Astrocyte of the spinal cord (primary cell): ENCODE measurements around the gene CYB561A3.

ENCODE experiments used
- DNase-seq: peaks from one replicate; pipeline ENCODE4 v3.0.0; 2011; ENCODE audit warnings: low read depth, low spot score
- H3K4me3 ChIP-seq: 2 replicates; pipeline ENCODE4 v1.5.1; 2011; ENCODE audit warnings: low read depth, mild to moderate bottlenecking, low read length, moderate library complexity
- CTCF ChIP-seq: IDR thresholded peaks from 2 replicates; pipeline ENCODE4 v1.5.1; 2012; ENCODE audit warnings: low read depth, mild to moderate bottlenecking, low read length, inconsistent platforms
- in situ Hi-C: cut with HindIII; loops from 2 replicates; pipeline ENCODE4 v1.10.0; 2017; ENCODE audit warnings: low sequenced_read_pairs

The CYB561A3 gene

GRCh38 chr11:61353131-61354067 lies 8.3 kb downstream of the CYB561A3 start:
- in situ Hi-C loops: no loop called here
- no peak for TF ChIP-seq CTCF
- no peak overlapping the region for H3K4me3 ChIP-seq
- no peak for DNase-seq

- H3K4me3 ChIP-seq: no peak overlapping the region
- no peak for TF ChIP-seq CTCF
- in situ Hi-C loops: no loop called here
- no peak for DNase-seq
Measured at GRCh38 chr11:61352038-61352437, 9.6 kb downstream of the CYB561A3 start.

GRCh38 chr11:61350803-61351202 lies 10.9 kb downstream of the CYB561A3 start:
- no peak for TF ChIP-seq CTCF
- in situ Hi-C loops: no loop called here
- H3K4me3 ChIP-seq: no peak overlapping the region
- no peak for DNase-seq

- no peak overlapping the region for H3K4me3 ChIP-seq
- DNase-seq: no peak
- in situ Hi-C loops: no loop called here
- TF ChIP-seq CTCF: no peak
Measured at GRCh38 chr11:61350336-61350735, 11.3 kb downstream of the CYB561A3 start.

GRCh38 chr11:61349916-61350315 lies 11.8 kb downstream of the CYB561A3 start:
- no peak for DNase-seq
- in situ Hi-C loops: no loop called here
- no peak overlapping the region for H3K4me3 ChIP-seq
- no peak for TF ChIP-seq CTCF

GRCh38 chr11:61349189-61349751 lies 12.4 kb downstream of the CYB561A3 start:
- DNase-seq: no peak
- in situ Hi-C loops: no loop called here
- no peak overlapping the region for H3K4me3 ChIP-seq
- no peak for TF ChIP-seq CTCF
